Neural cell (in vitro differentiated cells): ENCODE results near the gene DACH1.

ENCODE experiments used
- CTCF ChIP-seq: fragments of 450-650 bp; IDR thresholded peaks from 2 replicates; pipeline ENCODE4 v1.5.1; 2014; ENCODE audit warnings: antibody characterized with exemption, mild to moderate bottlenecking, moderate library complexity; ENCODE audit not compliant: poor library complexity, severe bottlenecking
- EP300 ChIP-seq: fragments of 450-650 bp; conservative IDR thresholded peaks from 2 replicates; pipeline ENCODE4 v1.6.1; 2014; ENCODE audit warnings: antibody characterized with exemption, mild to moderate bottlenecking, moderate library complexity; ENCODE audit not compliant: poor library complexity, severe bottlenecking
- EZH2 ChIP-seq: fragments of 200-600, 300-800 bp; shearing (Covaris generic), sonication (generic); IDR thresholded peaks from 2 replicates; pipeline ENCODE4 v1.6.1; 2014; ENCODE audit warnings: antibody characterized with exemption, low read length, borderline replicate concordance, mild to moderate bottlenecking; ENCODE audit not compliant: insufficient read depth, poor library complexity, severe bottlenecking
- POLR2AphosphoS5 ChIP-seq: IDR thresholded peaks from 2 replicates; pipeline ENCODE4 v1.6.1; 2012
- SMC3 ChIP-seq: fragments of 450-650 bp; conservative IDR thresholded peaks from 2 replicates; pipeline ENCODE4 v1.6.1; 2014; ENCODE audit warnings: antibody characterized with exemption, mild to moderate bottlenecking, moderate library complexity; ENCODE audit not compliant: poor library complexity
- TF ChIP-seq, protein P1 (sequence below): IDR thresholded peaks from 2 replicates; pipeline ENCODE4 v1.6.1; 2012; ENCODE audit warnings: borderline replicate concordance

DNA sequence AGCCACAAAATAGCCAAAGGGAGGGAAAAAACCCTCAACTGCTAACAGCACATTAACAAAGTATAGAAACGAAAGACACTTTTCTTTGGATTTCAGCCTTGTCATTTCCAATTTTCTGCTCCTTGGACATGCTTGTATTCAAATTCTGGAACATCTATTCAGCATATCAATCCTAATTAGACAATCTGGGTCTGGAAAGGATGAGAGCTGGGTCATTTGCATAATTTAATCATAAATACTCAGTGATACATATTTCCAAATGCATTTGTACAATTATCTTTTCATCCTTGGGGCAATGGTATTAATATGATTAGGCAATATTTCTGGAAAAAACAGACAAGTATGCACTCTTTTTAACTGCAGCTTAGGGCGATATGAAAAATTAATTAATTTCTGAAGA, 14.3 kb downstream of the DACH1 start:
- TF ChIP-seq CTCF (no peak), POLR2AphosphoS5 (no peak), EP300 (no peak), EZH2 (no peak), SMC3 (no peak)
- TF ChIP-seq, protein P1, sequence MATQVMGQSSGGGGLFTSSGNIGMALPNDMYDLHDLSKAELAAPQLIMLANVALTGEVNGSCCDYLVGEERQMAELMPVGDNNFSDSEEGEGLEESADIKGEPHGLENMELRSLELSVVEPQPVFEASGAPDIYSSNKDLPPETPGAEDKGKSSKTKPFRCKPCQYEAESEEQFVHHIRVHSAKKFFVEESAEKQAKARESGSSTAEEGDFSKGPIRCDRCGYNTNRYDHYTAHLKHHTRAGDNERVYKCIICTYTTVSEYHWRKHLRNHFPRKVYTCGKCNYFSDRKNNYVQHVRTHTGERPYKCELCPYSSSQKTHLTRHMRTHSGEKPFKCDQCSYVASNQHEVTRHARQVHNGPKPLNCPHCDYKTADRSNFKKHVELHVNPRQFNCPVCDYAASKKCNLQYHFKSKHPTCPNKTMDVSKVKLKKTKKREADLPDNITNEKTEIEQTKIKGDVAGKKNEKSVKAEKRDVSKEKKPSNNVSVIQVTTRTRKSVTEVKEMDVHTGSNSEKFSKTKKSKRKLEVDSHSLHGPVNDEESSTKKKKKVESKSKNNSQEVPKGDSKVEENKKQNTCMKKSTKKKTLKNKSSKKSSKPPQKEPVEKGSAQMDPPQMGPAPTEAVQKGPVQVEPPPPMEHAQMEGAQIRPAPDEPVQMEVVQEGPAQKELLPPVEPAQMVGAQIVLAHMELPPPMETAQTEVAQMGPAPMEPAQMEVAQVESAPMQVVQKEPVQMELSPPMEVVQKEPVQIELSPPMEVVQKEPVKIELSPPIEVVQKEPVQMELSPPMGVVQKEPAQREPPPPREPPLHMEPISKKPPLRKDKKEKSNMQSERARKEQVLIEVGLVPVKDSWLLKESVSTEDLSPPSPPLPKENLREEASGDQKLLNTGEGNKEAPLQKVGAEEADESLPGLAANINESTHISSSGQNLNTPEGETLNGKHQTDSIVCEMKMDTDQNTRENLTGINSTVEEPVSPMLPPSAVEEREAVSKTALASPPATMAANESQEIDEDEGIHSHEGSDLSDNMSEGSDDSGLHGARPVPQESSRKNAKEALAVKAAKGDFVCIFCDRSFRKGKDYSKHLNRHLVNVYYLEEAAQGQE = no peak
